ENCODE data around the gene SHROOM4. TPM values are rescaled to one million over a fixed set of nuclear protein-coding genes. Genes with fewer than 3 reads are reported as not detected.

Gene SHROOM4
- total and polyA plus RNA-seq, 2 of the 13 experiments (the other 11 are each of a cell fraction or from before 2014, with no cell fraction given) = 0.08 to 0.18 TPM

DNA sequence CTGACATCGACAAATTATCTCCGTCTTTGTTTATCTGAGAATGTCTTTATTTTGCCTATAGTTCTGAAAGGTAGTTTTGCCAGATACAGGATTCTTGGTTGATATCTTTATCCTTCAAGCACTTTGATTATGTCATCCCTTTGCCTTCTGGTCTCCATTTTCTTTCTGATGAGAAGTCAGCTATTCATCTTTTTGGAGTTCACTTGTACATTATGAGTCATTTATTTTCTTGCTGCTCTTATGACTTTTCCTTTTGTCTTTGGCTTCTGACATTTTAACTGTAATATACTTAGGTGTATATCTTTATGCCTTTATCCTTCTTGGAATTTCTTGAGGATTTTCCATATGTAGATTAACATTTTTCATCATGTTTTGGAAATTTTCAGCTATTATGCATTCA lies 51.4 kb downstream of the SHROOM4 start:
- H4K20me1 ChIP-seq (ENCODE audit: insufficient read depth, low read length) = no peaks in the 10 kb centered on the region
- no peak overlapping the region for H3K9ac ChIP-seq (ENCODE audit: insufficient read depth, low read depth, low read length)
- BruUV-seq (replicated peaks) = no TSS peak
- intact Hi-C loops (cut with micrococcal nuclease; ENCODE audit: unreplicated experiment) = no loop called here
- ATAC-seq (no peak), FAIRE-seq (no peak), DNase-seq (ENCODE audit: low spot score) (no peak)
- in situ Hi-C loops (cut with HindIII; ENCODE audit: extremely low pct_ligation_motif_present, low pct_unique_long_range_greater_than_20kb) = no loop called here
- H3K4me1 ChIP-seq (ENCODE audit: insufficient read depth, low read length) = no peaks in the 10 kb centered on the region
- no peak overlapping the region for H2AFZ ChIP-seq (ENCODE audit: low read length)
- no peaks in the 10 kb centered on the region for H3K79me2 ChIP-seq (ENCODE audit: insufficient read depth, low read length)
- no peak overlapping the region for H3K4me3 ChIP-seq (replicated peaks in 1 of 3; ENCODE audit: insufficient read depth in 1 of 3, low read depth in 2 of 3, low read length in 3 of 3)
- no peaks in the 10 kb centered on the region for H3K9me3 ChIP-seq (ENCODE audit: low read length)
- no peak overlapping the region for H3K27ac ChIP-seq (ENCODE audit: extremely low read length, insufficient read depth, low read length)
- TF ChIP-seq ZNF644 (CRISPR knock-in tag; IDR thresholded peaks at IDR 0.05; ENCODE audit: low read depth) (no peak), CEBPG (CRISPR knock-in tag; IDR thresholded peaks at IDR 0.05) (no peak), ZFP36L2 (CRISPR knock-in tag; IDR thresholded peaks at IDR 0.05) (no peak), CENPBD1 (CRISPR knock-in tag; IDR thresholded peaks at IDR 0.05; ENCODE audit: borderline replicate concordance, low read depth) (no peak), GABPB1 (CRISPR knock-in tag; IDR thresholded peaks at IDR 0.05) (no peak), ZNF746 (CRISPR knock-in tag; IDR thresholded peaks at IDR 0.05) (no peak), HNRNPH1 (optimal IDR thresholded peaks at IDR 0.05; ENCODE audit: low read depth, low read length) (no peak), ZNF207 (IDR thresholded peaks at IDR 0.05; ENCODE audit: borderline replicate concordance) (no peak), TBP (CRISPR knock-in tag; IDR thresholded peaks at IDR 0.05) (no peak), ZNF772 (CRISPR knock-in tag; IDR thresholded peaks at IDR 0.05) (no peak), RORA (CRISPR knock-in tag; IDR thresholded peaks at IDR 0.05) (no peak), HOXA3 (CRISPR knock-in tag; IDR thresholded peaks at IDR 0.05) (no peak)
- ChIA-PET CTCF (ENCODE audit: low intra/inter-chr PET ratio, low total read pairs) (no interaction called here), POLR2A (no interaction called here)
- WGBS (ENCODE audit: low lambda C conversion rate) = 80% methylated on average over 2 of the region's 2 CpGs
- H3K36me3 ChIP-seq (replicated peaks in 1 of 2; ENCODE audit: control insufficient read depth in 1 of 2, insufficient read depth in 2 of 2, low read length in 2 of 2) = no peaks in the 10 kb centered on the region
- no peaks in the 10 kb centered on the region for H3K27me3 ChIP-seq (ENCODE audit: control insufficient read depth in 1 of 2, insufficient read depth in 2 of 2, low read length in 2 of 2)
- no peak overlapping the region for H3K4me2 ChIP-seq (ENCODE audit: low read depth, low read length)

DNA sequence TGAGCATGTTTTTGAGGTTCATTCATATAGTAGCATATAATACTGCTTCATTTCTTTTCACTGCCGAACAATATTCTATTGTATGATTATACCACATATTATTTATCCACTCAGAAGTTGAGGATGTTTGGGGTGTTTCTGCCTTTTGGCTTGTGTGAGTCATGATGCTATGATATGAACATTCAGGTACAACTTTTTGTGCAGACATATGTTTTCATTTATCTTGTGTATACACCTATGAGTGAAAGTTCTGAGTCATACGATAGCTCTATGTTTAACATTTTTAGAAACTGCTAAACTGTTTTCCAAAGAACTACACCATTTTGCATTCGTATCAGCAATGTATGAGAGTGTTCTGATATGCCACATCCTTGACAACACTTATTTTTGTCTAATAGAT lies 57.7 kb downstream of the SHROOM4 start:
- H3K4me3 ChIP-seq (replicated peaks in 1 of 3; ENCODE audit: insufficient read depth in 1 of 3, low read depth in 2 of 3, low read length in 3 of 3) = no peak overlapping the region
- ChIA-PET CTCF (ENCODE audit: low intra/inter-chr PET ratio, low total read pairs) (no interaction called here), POLR2A (no interaction called here)
- no peak overlapping the region for H3K9ac ChIP-seq (ENCODE audit: insufficient read depth, low read depth, low read length)
- no peaks in the 10 kb centered on the region for H3K9me3 ChIP-seq (ENCODE audit: low read length)
- no peaks in the 10 kb centered on the region for H3K36me3 ChIP-seq (replicated peaks in 1 of 2; ENCODE audit: control insufficient read depth in 1 of 2, insufficient read depth in 2 of 2, low read length in 2 of 2)
- no peak for ATAC-seq
- H4K20me1 ChIP-seq (ENCODE audit: insufficient read depth, low read length) = no peaks in the 10 kb centered on the region
- in situ Hi-C loops (cut with HindIII; ENCODE audit: extremely low pct_ligation_motif_present, low pct_unique_long_range_greater_than_20kb) = no loop called here
- no peak overlapping the region for H3K4me2 ChIP-seq (ENCODE audit: low read depth, low read length)
- WGBS (ENCODE audit: low lambda C conversion rate) = 62% methylated on average over 3 of the region's 3 CpGs
- H3K27me3 ChIP-seq (ENCODE audit: control insufficient read depth in 1 of 2, insufficient read depth in 2 of 2, low read length in 2 of 2) = no peaks in the 10 kb centered on the region
- no TSS peak for BruUV-seq (replicated peaks)
- no peak overlapping the region for H3K27ac ChIP-seq (ENCODE audit: extremely low read length, insufficient read depth, low read length)
- no peak for FAIRE-seq
- intact Hi-C loops (cut with micrococcal nuclease; ENCODE audit: unreplicated experiment) = no loop called here
- DNase-seq (ENCODE audit: low spot score) = no peak
- no peaks in the 10 kb centered on the region for H3K79me2 ChIP-seq (ENCODE audit: insufficient read depth, low read length)
- TF ChIP-seq HHEX (CRISPR knock-in tag; IDR thresholded peaks at IDR 0.05) = no peak
- TF ChIP-seq ZNF556 (CRISPR knock-in tag; IDR thresholded peaks at IDR 0.05; ENCODE audit: borderline replicate concordance) = no peak
- TF ChIP-seq CCAR2 (optimal IDR thresholded peaks at IDR 0.05; ENCODE audit: low read depth, low read length) = no peak
- no peak for TF ChIP-seq ZBTB10 (CRISPR knock-in tag; IDR thresholded peaks at IDR 0.05; ENCODE audit: borderline replicate concordance)
- TF ChIP-seq ZNF710 (CRISPR knock-in tag; IDR thresholded peaks at IDR 0.05; ENCODE audit: borderline replicate concordance) = no peak
- TF ChIP-seq ZNF264 (CRISPR knock-in tag; IDR thresholded peaks at IDR 0.05) = no peak
- no peaks in the 10 kb centered on the region for H3K4me1 ChIP-seq (ENCODE audit: insufficient read depth, low read length)
- no peak overlapping the region for H2AFZ ChIP-seq (ENCODE audit: low read length)

All from HepG2 (cell line).